CD4-positive, alpha-beta T cell treated with Interleukin-10 for 1 hour (primary cell): ENCODE results near the gene TRIP13.

Source experiments
- DNase-seq: peaks from one replicate; pipeline ENCODE4 v3.0.0-alpha.2; 2020

Gene TRIP13

DNA sequence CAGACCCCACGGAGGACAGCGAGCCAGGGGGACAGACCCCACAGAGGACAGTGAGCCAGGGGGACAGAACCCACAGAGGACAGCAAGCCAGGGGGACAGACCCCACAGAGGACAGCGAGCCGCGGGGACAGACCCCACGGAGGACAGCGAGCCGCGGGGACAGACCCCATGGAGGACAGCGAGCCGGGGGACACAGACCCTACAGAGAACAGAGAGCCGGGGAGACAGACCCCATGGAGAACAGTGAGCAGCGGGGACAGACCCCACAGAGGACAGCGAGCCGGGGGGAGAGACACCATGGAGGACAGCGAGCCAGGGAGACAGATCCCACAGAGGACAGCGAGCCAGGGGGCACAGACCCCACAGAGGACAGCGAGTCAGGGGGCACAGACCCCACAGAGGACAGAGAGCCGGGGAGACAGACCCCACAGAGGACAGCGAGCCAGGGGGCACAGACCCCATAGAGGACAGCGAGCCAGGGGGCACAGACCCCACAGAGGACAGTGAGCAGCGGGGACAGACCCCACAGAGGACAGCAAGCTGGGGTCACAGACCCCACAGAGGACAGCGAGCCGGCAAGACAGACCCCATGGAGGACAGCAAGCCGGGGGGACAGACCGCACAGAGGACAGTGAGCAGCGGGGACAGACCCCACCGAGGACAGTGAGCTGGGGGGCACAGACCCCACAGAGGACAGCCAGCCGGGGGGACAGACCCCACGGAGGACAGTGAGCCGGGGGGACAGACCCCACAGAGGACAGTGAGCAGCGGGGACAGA, 37.5 kb upstream of the TRIP13 start:
- no peak for DNase-seq

DNA sequence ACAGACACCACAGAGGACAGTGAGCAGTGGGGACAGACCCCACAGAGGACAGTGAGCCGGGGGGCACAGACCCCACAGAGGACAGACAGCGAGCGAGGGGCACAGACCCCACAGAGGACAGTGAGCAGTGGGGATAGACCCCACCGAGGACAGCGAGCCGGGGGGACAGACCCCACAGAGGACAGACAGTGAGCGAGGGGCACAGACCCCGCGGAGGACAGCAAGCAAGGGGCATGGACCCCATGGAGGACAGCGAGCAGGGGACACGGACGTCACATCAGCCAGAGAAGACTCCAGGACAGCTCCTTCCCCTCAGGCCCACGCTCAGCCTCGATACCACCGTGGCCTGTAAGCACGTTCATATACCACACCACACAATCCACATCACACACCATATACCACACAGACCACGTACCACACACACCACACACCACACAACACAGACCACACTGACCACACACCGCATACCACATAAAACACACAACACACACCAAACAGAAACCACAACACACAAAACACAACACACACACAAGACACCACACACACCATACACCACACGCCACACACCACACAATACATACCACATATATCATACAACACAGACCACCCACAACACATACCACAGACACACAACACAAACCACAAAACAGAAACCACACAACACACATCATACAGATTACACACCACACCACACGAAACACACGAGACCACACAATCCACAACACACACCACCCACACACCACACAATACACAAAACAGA, 36.7 kb upstream of the TRIP13 start:
- DNase-seq, result peak; percentile 24

DNA sequence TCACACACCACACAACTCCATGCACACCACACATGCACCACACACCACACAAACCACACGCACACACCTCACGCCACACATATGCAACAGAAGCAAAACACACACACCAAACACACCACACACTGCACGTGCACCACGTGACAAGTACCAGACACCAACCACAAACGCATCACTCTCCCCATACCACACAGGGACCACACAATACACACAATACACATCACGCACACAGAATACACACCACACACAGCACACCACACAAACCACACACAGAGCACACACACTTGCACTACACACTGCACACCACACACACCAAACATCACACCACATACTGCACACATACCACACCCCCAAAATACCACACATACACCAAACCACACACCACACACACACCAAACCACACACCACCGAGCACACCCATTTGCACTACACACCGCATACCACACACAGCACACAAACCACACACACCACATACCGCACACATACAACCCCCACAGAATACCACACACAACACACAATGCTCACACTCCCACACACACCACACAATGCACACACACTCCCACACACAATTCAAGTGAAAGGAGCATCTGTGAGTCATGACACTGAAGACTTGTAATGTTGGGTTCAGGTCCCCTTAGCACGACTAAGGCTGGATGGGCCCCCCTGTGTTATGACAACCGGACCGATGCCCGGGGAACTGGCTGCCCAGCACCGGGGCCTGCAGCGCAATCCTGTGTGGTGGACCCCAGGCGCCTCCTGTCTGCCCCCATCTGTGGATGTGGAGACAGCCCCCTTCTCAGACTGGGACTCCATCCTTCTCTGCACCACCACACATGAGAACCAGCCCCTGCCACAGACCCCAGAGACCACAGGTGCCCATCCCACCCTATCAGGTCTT, 35.9 kb upstream of the TRIP13 start:
- peak; percentile 16 for DNase-seq

DNA sequence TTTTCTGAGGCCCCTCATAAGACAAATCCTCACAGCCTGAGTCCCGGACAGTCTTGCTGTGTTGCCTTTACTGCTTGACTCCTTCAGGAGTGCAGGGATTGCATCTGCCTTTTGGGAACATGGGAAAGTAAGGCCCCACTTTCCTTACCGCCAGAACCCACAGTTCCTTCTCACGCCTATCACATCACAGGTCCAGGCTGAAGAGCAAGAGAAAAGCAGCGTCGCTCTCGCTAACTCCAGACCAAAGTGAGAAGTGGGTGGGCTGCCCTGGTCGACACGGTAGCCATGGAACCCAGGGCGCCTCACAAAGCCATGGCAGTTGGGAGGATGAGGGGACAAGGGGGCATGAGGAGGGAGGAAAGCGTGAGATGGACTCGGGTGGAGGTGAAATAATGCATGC, 34.0 kb upstream of the TRIP13 start:
- DNase-seq, result no peak

DNA sequence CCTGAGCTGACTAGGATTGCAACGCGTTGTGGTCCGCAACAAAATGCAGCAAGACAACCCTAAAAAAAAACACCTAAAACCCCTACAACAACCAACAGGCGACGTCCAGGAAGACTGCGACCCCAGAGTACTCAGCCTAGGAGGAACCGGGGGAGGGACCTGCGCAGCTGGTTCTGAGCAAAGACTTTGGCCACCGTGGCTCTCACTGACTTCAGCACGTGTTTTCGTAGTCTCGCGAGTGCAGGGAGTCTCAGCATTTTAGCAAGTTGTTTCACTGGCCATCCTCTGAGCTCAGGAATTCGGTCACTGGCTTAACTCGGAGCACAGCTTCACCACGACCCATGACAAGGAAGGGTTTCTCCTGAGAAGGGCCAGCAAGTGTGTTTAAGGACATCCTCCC, 33.3 kb upstream of the TRIP13 start:
- no peak for DNase-seq

DNA sequence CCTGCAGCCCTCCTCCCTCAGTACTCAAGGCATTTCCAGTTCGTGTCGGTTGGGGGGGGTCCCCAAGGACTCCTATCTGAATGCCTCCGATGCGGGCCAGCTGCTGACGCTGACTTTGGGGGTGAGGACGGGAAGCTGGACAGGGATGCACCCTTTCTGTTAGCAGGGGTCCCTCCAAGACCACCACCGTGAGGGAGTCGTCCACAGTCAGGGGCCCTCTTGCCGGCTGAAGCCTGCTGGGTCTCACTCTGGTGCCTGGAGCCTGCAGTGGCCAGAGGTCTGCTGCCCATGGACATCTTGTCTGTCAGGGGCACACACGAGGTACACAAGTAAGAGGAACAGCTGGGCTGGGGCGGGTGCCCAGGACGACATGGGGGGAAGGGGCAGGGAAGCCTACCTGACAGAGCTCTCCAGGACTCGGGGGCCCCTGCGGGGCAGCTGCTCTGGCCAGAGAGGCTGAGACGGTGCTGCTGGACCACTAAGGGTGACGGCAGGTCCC, 32.8 kb upstream of the TRIP13 start:
- no peak for DNase-seq

DNA sequence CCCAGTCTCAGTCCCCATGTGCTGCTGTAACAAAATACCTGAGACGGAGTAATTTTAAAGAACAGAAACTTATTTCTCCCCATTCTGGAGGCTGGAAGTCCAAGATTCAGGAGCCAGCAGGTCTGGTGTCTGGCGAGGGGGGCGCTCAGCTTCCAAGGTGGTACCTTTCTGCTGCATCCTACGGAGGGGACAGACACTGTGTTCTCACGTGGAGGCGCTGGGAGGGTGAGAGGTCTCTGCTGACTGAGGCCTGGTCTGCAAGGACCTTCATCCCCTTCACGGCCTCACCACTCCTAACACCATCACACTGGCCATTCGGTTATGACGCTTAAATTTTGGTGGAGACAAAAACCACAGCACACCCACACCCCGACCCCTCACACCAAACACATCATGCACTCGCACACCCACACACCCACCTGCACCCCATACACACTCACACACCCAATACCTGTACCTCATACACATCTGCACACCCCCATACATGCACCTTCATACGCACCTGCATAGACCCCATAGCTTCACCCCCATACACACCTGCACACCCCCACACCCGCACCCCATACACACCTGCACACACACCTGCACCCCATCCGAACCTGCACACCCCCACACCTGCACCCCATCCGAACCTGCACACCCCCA, 32.1 kb upstream of the TRIP13 start:
- DNase-seq, result no peak

DNA sequence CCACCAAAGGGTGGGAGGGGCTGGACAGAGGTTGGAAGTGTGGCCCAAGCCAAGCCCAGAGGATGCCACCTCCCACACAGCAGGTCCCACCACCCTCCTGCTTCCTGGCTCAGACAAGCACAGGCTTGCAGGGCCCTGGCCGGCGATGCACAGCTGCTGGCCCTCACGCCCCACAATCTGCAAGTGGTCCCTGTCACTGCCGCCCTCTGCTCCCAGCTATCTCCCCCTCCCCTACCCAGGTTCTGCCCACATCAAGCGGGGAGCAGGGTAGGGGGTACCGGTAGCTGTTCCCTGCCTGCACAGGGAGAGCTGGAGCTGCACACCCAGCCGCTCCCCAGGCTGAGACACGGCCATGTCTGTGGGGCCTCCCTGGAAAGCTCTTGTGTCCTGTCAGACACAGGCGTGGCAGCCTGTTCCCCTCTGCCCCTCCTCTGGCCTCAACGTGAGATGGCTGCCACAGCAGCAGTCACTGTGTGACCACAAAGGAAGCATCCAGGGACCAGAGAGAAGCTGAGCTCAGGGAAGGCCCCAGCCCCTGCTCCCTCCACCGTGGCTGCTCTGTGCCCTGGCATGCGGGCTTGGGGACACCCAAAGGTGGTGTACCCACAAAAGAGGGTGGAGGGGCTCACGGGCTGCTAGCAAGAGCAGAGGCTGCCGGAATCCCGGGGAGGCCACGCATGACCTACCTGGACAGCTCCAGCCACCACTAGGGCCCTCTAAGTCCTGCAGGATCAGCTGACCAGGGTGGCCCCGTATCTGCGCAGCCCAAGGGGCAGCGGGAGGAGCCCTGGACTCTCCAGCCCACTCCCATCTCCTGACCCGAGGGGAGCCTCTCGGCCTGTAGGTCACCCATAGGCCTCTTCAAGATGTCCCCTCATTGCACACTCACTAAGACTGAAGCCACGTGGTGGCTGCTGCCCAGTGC, 31.0 kb upstream of the TRIP13 start:
- DNase-seq, result no peak

DNA sequence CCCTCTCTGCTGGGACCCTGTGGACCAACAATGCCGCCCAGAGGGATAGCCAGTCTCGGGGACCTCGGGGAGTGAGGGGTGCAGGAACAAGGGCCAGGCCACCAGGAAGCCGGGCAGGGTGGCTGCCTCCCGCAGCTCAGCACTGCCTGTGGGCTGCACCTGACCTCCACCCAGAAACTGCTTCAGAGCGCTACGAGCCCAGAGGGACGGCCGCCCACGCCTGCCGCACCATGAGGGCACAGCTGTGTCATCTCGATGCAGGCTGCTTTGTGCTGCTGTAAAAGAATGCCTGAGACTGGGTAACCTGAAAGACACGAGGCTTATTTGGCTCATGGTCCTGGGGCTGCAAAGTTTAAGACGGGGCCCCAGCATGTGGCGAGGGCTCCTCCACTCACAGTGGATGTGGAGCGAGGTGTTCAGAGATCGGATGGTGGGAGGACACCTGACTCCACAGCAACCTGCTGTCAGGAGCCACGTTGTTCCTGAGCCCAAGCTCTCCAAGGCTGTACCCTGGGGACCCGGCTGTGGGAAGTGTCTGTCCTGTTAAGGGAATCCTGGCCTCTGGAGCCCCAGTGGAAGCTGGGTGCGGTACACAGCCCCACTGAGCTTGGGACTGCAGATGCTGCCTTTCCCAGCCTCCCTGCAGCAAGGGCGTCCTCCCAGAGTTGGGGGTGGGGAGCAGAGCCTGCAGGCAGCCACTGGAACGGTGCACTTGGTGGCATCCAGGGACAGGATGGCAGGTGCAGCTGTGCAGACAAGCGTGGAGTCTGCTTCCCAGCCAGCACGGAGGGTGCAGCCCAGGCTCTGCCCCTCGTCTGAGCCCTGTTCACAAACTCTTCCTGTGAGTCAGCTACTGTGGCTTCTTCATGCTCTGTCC, 30.1 kb upstream of the TRIP13 start:
- DNase-seq, result no peak

DNA sequence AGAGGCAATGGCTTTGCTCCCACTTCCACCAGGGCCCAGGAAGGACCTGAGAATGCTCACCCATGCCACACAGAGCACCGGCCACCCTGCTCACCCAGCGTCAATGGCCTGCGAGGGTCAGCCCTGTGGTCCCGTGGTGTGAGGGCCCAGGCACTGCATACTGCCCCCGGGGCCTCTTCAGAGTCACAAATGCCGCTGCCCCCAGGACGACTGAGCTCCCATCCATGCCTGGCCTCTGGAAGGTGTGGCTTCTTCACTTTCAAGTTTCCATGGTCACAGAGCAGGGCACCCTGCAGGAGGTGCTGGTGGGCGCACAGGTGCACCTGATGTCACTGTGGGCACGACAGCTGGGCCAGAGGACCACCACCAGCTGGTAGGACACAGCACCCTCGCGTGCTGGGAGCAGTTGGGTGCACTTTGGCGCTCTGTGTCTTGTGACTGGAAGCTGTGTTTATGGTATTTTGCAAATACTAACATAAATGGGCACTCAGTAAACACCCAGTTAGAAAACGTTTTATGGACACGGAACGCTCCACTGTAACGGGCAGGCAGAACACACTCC, 29.4 kb upstream of the TRIP13 start:
- no peak for DNase-seq

DNA sequence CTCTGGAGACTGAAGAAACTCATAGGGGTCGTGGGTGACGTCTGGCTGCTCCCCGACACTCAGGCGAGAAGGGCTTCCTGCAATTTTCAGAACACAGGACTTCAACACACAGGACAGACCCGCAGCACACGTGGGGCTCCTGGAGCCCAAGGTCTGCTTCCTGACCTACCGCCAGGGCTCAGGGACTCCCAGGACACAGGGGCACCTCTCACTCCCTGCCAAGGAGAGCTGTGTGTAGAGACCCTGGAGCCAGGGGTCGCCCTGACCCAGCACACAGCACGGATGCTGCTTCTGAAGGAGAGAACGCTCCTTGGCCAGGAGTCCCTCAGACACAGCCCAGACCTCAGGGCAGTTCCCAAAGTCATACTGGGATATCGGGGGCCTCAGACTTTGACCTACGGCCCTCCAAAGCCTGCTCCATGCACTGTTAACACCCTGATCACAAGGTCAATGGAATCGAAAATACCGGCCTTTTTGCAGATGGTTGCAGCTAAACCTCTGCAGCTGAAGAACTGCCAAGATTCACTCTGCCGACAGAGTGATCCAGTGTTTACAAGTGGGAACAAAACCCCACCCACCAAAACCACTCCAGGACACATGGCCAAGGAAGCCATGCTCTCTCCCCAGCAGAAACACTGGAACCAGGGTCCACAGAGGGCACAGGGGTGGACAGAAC, 28.1 kb upstream of the TRIP13 start:
- no peak for DNase-seq

DNA sequence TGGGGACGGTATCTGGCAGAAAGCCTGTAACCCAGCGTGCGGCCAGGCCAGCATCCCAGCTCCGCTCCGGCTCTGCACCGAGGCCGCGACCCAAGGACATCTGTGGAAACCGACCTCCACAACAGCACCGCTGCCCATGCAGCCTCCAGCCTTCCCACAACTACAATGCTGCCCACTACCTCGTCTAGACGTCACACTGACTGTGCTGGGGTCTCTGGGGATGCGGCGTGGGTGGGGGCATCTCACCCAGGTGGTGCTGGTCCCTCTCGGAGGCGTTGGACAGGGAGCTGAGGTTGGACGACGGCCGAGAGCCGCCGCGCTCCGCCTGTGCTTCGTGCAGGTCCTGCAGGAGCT, 27.5 kb upstream of the TRIP13 start:
- DNase-seq, result no peak

DNA sequence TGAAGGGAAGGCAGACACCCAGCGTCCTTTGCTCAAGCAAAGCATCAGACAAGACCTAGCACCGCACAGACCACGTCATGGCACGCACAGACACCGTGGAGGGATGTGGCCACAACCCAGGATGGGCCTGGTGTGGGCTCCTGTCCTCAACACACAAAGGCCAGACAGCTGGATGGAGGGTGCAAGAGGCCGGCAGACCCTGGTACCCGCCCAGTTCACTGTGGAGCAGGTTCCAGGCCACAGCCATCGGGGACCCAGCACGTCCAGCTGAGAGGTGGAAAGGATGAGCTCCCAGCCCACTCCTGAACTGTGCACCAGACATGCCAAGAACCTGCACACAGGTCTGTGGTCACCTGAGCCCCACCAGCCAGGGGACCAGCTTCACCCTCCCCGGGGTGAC, 26.9 kb upstream of the TRIP13 start:
- no peak for DNase-seq

DNA sequence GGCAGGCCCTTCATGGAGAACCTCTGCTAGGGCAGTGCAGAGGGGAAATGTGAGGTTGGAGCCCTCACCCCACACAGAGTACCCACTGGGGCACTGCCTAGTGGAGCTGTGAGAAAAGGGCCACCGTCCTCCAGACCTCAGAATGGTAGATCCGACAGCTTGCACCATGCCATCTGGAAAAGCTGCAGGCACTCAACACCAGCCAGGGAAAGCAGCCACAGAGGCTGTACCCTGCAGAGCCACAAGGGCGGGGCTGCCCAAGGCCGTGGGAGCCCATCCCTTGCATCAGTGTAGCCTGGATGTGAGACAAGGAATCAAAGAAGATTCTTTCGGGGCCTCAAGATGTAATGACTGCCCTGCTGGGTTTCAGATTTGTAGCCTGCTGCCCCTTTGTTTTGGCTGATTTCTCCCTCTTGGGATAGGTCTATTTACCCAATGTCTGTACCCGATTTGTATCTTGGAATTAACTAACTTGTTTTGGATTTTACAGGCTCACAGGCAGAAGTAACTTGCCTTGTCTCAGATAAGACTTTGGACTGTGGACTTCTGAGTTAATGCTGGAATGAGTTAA, 25.3 kb upstream of the TRIP13 start:
- DNase-seq, result no peak

DNA sequence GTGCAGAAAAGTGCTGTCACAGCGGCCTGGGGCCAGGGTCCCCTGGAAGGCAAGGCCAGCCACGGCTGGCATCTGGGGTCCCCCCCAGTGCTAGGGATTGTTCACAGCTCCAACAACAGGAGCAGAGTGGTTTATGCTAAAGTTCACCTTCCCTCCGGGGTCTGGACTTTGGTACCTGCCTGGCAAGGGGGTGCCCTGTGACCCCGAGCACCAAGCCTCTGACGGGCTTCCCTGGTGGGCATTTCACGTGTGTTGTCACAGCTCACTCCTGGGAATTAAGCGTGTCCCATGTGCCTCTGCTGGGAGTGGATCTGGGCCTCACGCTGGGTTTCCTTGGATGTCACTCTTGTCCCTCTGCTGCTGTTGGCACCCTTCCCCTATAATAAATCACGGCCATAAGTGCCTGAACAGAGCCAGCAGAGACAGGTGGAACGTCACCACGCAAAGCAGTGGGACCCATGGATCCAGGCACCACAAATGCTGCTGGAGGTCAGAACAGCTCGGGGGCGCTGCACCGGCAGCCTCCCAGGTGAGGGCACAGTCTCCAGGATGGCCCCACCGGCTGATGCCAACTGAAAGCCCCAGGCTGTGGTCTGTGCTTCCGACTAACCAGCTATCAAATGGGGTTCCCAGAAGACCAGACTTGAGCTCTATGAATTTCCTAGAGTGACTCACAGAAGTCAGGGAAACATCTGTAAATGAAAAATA, 24.1 kb upstream of the TRIP13 start:
- DNase-seq, result no peak

DNA sequence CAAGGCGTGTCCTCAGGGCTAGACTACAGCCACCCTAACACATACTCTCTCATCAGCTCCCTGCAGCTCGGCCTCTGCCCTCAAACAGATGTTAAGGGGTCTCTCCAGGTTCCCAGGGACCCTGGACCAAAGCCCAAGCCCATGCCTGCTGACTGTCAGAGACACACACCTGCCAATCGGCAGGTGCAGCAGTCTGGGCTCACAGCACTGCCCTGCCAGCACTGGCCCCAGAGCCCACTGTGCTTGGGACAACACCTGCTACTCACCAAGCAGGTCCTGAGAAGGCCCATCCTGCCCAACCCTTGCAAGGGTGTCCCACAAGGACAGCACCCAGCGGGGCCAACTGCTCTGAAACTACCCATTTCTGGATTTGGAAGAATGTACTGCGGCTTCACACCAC, 21.7 kb upstream of the TRIP13 start:
- DNase-seq, result no peak

DNA sequence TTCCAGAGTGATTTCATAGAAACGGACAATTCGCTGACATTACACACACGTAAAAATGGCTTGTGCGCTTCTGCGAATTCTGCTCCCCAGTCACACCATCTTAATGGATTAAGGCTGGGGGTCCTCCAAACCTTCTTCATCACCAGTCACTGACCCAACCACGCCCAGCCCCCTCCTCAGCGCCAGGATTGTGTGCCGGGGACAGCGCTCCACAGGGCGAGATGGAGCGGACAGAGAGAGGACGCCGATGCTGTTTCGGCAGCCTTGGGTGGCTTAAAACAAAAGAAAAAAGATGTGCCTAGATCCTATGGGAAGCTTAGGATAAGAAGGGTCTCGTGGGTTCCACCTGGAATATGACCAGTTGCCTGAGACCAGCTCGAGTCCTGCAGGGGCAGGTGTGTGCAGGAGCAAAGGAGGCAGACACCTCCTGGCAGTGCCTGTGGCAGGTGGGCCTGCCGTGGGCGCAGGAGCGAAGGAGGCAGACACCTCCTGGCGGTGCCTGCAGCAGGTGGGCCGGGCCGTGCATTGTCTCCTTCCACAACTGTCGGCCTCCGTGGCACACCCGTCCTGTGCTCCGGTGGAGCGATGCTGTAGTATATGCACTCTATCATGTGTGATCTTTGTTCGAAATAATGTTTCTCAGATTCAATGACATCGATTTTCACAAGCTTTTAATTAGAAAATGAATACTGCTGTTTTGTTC, 20.9 kb upstream of the TRIP13 start:
- DNase-seq, result no peak

DNA sequence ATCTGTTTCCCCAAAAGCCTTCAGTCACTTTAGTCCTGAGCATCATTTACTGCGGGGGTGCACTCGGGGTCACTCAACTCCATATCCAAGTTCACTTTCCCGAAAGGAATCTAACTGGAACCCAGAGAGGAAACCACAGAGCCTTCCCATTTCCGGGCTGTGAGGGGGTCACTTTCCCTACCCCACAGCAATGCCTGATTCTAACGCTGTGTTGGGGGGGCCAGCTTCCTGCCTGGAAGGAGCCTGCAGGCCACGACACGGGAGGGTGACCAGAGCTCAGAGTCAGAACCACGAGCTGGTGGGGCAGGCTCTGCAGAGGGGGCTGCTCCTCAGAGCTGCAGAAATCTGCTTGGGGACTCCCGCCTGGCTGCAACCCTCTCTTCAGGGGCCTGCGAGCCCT, 20.4 kb upstream of the TRIP13 start:
- no peak for DNase-seq
